ENCODE measurements around the gene FRAS1. TPM values are rescaled to one million over a fixed set of nuclear protein-coding genes. Genes with fewer than 3 reads are reported as not detected.

Gene FRAS1
- total RNA-seq, 2 donors from 2014 or later, result 2.3 to 8.1 TPM

GRCh38 chr4:78566834-78567499, 509.8 kb downstream of the FRAS1 start:
- DNase-seq (ENCODE audit: low spot score), result no peak
- intact Hi-C loops (cut with DNase I), result no loop called here

DNA sequence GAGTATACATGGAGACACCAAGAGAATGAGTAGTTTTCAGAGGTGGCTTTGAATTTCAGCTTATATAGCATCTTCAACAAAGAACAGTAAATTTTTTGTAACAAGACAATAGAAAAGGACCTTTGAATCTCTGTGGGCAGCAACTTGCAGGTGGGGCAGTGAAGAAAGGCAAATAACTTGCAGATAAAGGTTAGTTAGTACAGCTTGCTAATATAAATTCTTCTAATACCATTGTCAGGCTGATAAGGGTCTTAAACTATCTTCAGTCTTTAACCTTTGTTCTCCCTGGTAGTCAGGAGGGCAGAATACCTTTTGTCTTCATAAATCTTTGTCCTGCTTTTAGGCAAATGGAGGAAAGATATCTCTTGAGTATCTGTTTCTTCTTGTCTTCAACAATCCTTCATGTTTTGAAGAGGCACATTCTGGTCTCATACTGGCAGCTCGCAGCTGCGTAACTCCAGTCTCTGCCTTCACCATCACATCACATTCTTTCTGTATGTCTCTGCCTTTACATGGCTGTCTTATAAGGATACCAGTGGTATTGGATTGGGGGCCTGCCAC, 510.5 kb downstream of the FRAS1 start:
- intact Hi-C loops (cut with DNase I), result no loop called here

DNA sequence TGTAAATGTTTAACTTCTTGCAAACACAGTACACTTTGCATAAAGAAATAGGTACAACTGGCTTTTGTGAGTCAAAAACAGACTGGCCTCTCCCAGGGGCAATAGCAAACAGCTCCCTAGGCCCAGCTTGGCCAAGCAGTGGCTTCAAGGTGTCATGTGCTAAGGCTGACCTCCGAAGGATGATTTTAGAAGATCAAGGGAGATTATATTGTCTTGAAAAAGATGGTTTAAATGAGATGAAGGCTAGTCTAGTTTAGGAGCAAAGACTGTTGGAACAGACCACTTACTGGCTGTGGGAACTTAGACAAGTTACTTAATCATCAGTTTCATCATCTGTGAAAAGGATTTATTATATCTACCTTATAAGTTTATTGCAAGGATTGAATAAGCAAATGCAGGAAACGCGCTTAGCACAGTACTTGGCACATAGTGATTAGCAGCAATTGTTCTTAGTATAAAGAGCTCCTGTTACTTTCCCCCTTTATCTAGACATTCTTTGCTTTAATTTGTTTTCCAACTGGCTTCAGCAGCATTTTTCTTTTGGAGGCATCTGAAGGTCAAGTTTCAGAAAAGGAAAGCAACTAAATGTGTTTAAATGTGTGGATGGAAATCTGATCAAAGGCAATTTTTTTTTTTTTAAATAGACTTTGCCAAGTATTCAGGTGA, 511.6 kb downstream of the FRAS1 start:
- intact Hi-C loops (cut with DNase I), result no loop called here

More for the DNA sequence above, 510.5 kb downstream of the FRAS1 start:
- no peak for DNase-seq (ENCODE audit: low spot score)

DNA sequence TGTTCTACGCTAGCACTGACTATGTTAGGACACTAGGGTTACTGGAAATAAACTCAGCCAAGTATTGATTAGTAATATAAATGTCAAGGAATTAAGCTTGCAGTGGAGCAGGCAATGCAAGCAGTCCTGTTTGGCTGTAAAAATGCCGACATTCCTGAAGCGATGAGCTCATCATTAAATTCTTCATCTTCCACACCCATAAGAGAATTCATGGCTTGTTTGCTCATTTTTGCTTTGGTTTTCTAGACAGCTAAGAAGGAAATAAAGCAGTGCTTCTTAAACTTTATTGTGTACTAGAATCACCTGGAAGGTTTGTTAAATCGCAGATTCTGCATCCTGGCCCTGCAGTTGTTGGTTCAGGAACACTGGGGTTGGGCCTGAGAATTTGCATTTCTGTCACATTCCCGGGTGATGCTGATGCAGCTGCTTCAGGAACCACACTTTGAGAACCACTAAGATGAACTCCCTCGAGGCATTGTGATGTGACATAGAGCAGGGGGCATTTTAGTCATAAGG, 512.2 kb downstream of the FRAS1 start:
- intact Hi-C loops (cut with DNase I), result no loop called here

More for the DNA sequence above, 511.6 kb downstream of the FRAS1 start:
- DNase-seq (ENCODE audit: low spot score), result no peak

GRCh38 chr4:78570117-78570516, 513.0 kb downstream of the FRAS1 start:
- DNase-seq (ENCODE audit: low spot score), result no peak
- intact Hi-C loops (cut with DNase I), result no loop called here

More for the DNA sequence above, 512.2 kb downstream of the FRAS1 start:
- no peak for DNase-seq (ENCODE audit: low spot score)

DNA sequence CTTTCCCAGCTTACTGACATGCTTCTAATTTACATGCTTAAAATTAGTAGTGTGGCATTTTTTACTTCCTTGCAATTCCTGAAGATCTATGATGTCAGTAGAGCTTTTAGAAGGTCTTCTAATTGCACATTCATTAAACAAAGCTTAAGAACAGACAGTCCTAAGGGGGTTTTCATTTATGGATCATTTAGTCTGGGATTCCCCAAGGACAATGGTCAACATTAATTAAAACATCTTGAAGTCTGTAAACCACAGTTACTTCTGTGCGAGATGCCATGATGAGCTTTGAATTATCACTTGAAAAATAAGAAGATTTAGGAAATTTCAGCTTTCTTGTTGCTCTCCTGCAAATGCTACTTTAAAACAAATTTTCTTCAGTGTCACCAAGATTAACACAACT, 514.7 kb downstream of the FRAS1 start:
- DNase-seq (ENCODE audit: low spot score), result no peak
- intact Hi-C loops (cut with DNase I), result no loop called here

- DNase-seq (ENCODE audit: low spot score), result no peak
- intact Hi-C loops (cut with DNase I), result no loop called here
Observed at GRCh38 chr4:78578674-78579425, 521.7 kb downstream of the FRAS1 start.

DNA sequence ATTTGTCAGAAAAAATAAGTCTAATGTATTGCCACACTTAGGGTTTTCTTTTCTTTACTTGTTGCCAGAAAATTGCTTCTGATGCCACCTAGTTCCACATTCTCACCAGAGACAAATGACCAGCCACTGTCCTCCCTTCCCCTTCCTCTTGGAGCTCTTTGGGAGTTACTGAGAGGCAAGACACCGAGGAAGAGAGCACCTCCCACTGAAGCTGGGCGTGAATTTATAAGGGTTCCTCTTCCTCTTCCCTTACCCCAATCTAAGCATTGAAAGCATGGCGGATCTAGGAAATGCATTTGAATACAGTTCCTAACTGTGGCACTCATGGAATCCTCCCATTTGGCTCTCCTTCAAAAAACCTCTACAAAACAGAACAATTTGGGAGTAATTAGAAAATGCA, 524.5 kb downstream of the FRAS1 start:
- intact Hi-C loops (cut with DNase I), result no loop called here
- DNase-seq (ENCODE audit: low spot score), result no peak

DNA sequence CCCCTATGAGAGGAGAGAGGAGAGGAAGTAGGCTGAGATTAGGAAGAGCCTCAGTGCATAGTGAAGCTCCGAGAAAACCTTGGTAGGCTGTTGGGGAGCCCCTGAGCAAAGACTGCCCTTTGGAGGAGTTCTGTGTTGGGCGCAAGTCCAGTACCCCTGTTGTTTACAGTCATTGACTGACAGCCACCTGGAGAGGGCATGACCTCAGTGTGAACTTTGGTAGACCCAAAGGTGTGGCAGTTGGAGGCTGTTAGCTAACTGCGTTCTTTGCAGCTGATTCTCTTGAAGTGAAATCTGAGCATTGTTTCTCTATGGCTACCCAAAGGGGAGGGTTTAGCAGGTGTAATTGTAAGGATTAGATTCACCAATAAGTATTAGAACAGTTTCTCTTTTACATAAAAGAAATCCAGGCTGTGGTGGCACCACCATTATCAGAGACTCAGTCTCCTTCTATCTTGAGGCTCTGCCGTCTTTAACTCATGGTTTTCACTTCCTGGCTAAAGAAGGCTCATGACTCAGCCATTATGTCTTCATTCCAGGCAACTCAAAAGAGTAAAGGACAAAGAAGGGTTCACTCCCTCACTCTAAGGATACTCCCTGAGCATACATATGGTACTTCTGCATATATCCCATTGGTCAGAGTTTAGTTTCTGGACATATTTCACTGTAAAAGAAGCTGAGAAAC, 527.9 kb downstream of the FRAS1 start:
- no peak for DNase-seq (ENCODE audit: low spot score)
- intact Hi-C loops (cut with DNase I), result no loop called here

DNA sequence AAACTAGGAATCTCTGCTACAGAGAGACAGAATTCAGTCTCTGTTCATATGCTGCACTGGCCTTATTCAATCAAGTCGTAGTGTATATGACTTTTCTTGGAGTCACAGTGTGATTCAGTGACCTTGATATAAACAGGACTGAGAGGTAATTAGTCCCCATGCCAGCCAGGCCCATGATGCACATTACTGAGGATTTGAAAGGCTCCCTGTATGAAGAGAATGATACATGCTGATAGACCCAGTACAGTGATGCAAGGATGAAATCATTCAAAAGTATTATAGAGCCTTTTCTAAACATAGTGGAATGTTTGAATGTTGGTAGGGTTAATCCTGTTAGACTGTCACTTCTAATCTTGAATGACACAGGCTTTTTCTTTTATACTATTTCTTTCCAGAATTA, 528.5 kb downstream of the FRAS1 start:
- no peak for DNase-seq (ENCODE audit: low spot score)
- intact Hi-C loops (cut with DNase I), result no loop called here

GRCh38 chr4:78588894-78589545, 531.9 kb downstream of the FRAS1 start:
- intact Hi-C loops (cut with DNase I), result no loop called here
- DNase-seq (ENCODE audit: low spot score), result no peak

GRCh38 chr4:78591404-78591803, 534.3 kb downstream of the FRAS1 start:
- intact Hi-C loops (cut with DNase I), result no loop called here
- no peak for DNase-seq (ENCODE audit: low spot score)

- no peak for DNase-seq (ENCODE audit: low spot score)
- intact Hi-C loops (cut with DNase I), result no loop called here
Observed at GRCh38 chr4:78592088-78592783, 535.1 kb downstream of the FRAS1 start.

Other genes starting within 250 kb of the FRAS1 start
- 10 to 100 TPM; 38.3 to 40.0 TPM for gene CNOT6L, start 238.0 kb upstream of the FRAS1 start, total RNA-seq
- gene MRPL1, start 194.5 kb upstream of the FRAS1 start, total RNA-seq, result 10 to 100 TPM; 38.4 to 45.3 TPM

Measured in posterior vena cava (tissue), 2 donors.